Cardiac fibroblast (primary cell): ENCODE measurements around the gene GTF3C5.

Experiments used
- DNase-seq, 2 donors: peaks; one replicate each; pipeline versions ENCODE4 v3.0.0 to v3.0.0-alpha.2; 2010; ENCODE audit warnings: low read depth in 2 of 2
- H3K4me3 ChIP-seq, 2 donors: replicated peaks in 1 of 2; 1 replicate in 1 of 2; 2 replicates in 1 of 2; pipeline ENCODE4 v1.5.1; 2011; ENCODE audit warnings: low read depth in 2 of 2, low read length in 2 of 2, mild to moderate bottlenecking in 2 of 2, moderate library complexity in 1 of 2
- TF ChIP-seq, protein P1 (sequence below): IDR thresholded peaks from one replicate; pipeline ENCODE4 v1.5.1; 2011; ENCODE audit warnings: low read depth, mild to moderate bottlenecking, low read length, inconsistent platforms

GTF3C5 gene

GRCh38 chr9:133030317-133031129 is at the start of gene GTF3C5:
Gene GTF3C5, plus strand, starts transcription at chr9:133030997. Its CDS starts 15 bp downstream, at chr9:133031012.
- peak within 1 kb of the TSS; percentile 89 to 92 for H3K4me3 ChIP-seq
- TF ChIP-seq, protein P1, sequence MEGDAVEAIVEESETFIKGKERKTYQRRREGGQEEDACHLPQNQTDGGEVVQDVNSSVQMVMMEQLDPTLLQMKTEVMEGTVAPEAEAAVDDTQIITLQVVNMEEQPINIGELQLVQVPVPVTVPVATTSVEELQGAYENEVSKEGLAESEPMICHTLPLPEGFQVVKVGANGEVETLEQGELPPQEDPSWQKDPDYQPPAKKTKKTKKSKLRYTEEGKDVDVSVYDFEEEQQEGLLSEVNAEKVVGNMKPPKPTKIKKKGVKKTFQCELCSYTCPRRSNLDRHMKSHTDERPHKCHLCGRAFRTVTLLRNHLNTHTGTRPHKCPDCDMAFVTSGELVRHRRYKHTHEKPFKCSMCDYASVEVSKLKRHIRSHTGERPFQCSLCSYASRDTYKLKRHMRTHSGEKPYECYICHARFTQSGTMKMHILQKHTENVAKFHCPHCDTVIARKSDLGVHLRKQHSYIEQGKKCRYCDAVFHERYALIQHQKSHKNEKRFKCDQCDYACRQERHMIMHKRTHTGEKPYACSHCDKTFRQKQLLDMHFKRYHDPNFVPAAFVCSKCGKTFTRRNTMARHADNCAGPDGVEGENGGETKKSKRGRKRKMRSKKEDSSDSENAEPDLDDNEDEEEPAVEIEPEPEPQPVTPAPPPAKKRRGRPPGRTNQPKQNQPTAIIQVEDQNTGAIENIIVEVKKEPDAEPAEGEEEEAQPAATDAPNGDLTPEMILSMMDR: no peak
- peak; percentile 99 to 100 for DNase-seq

GRCh38 chr9:132982458-132982857 is 48.3 kb upstream of the GTF3C5 start:
- DNase-seq: no peak
- TF ChIP-seq, protein P1: no peak
- no peak overlapping the region for H3K4me3 ChIP-seq

DNA sequence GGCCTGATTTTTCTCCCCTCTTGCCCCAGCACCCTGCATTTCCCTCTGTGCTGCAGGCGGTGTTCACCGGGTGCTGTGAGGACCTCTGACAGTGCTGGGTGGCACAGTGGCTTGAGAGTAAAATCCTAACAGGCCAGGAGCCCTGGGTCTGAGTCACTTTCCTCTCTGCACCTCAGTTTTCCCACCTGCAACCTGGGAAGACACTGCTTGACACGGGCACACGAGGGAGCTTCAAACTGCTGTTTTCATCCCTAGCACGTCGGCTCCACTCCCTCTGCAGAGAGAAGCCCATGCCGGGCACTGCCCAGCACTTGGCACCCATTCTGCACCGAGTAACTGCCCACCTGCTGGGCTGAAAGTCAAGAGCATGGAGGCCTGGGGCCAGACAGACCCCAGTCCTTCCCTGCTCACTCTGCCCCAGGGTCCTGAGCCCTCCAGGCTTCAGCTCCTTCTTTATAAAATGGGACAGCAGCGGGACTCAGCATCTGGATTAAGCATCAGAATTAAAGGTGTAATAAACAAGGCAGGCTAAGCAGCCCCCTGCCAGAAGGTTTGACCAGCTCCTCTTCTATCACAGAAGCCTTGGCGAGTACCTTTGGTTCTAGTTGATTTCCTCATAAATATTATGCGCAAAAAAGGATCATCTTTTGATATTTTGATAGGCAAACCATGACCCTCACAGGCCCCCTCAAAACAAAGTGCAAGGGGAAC is 47.2 kb upstream of the GTF3C5 start:
- DNase-seq: no peak
- TF ChIP-seq, protein P1: no peak
- no peak overlapping the region for H3K4me3 ChIP-seq

- TF ChIP-seq, protein P1: no peak
- no peak for DNase-seq
- H3K4me3 ChIP-seq: no peak overlapping the region
These were observed 46.4 kb upstream of the GTF3C5 start for GRCh38 chr9:132984202-132985070.

DNA sequence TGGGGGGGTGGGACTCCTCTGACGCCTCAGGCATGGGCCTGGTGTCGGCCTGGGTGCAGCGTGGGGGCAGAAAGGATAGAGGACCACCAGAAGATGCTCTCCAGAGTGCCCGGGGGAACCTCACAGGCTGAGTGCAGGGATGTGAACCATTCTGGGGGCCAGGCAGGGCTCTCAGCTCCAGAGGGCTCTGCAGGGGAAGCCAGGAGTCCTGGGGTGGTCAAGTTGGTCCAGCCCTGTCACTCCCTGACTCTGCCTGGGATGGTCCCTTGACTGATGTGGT is 45.8 kb upstream of the GTF3C5 start:
- no peak for DNase-seq
- TF ChIP-seq, protein P1: no peak

GRCh38 chr9:132985489-132985888 is 45.3 kb upstream of the GTF3C5 start:
- DNase-seq: no peak
- TF ChIP-seq, protein P1: no peak
- H3K4me3 ChIP-seq: no peak overlapping the region

More for the DNA sequence above, 45.8 kb upstream of the GTF3C5 start:
- H3K4me3 ChIP-seq: no peak overlapping the region
